ENCODE data around the gene PCDHB11.
"Not testable (repeated sequence)": the region's sequence is repeated elsewhere in the genome, so short reads cannot be mapped to it uniquely, and the experiment has no call there.

PCDHB11 gene

DNA sequence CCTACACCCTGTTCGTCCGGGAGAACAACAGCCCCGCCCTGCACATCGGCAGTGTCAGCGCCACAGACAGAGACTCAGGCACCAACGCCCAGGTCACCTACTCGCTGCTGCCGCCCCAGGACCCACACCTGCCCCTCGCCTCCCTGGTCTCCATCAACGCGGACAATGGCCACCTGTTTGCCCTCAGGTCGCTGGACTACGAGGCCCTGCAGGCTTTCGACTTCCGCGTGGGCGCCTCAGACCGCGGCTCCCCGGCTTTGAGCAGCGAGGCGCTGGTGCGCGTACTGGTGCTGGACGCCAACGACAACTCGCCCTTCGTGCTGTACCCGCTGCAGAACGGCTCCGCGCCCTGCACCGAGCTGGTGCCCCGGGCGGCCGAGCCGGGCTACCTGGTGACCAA, 10.7 kb upstream of the PCDHB11 start:
- DNase-seq: not testable (repeated sequence)

DNA sequence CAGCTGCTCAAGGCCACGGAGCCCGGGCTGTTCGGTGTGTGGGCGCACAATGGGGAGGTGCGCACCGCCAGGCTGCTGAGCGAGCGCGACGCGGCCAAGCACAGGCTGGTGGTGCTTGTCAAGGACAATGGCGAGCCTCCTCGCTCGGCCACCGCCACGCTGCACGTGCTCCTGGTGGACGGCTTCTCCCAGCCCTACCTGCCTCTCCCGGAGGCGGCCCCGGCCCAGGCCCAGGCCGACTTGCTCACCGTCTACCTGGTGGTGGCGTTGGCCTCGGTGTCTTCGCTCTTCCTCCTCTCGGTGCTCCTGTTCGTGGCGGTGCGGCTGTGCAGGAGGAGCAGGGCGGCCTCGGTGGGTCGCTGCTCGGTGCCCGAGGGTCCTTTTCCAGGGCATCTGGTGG, 10.3 kb upstream of the PCDHB11 start:
- DNase-seq: not testable (repeated sequence)

DNA sequence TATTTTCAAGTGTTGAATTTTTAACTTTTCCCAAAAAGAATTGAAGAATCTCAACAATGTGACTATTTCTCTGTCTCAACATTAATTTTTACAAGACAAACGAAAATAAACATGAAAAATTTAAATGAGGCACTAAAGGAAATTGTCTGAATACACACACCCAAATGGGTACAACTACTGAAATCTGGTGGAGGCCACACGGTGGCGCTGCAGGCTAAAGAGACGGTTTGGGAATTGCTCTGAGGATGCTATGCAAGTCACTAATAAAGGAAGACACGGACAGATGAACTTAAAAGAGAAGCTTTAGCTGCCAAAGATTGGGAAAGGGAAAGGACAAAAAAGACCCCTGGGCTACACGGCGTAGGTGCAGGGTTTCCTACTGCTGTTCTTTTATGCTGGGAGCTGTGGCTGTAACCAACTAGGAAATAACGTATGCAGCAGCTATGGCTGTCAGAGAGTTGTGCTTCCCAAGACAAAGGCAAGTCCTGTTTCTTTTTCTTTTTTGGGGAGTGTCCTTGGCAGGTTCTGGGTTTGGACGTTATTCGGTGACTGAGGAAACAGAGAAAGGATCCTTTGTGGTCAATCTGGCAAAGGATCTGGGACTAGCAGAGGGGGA, 7.2 kb upstream of the PCDHB11 start, which contains the start of gene PCDHB10:
Gene PCDHB10 (plus strand): TSS at position 244 of the 616 bp plus-strand sequence. CDS start 200 bp downstream, at position 444.
- DNase-seq: peak; percentile 21

DNA sequence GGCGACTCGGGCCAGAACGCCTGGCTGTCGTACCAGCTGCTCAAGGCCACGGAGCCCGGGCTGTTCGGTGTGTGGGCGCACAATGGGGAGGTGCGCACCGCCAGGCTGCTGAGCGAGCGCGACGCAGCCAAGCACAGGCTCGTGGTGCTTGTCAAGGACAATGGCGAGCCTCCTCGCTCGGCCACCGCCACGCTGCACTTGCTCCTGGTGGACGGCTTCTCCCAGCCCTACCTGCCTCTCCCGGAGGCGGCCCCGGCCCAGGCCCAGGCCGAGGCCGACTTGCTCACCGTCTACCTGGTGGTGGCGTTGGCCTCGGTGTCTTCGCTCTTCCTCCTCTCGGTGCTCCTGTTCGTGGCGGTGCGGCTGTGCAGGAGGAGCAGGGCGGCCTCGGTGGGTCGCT, 5.1 kb upstream of the PCDHB11 start:
- DNase-seq: not testable (repeated sequence)

DNA sequence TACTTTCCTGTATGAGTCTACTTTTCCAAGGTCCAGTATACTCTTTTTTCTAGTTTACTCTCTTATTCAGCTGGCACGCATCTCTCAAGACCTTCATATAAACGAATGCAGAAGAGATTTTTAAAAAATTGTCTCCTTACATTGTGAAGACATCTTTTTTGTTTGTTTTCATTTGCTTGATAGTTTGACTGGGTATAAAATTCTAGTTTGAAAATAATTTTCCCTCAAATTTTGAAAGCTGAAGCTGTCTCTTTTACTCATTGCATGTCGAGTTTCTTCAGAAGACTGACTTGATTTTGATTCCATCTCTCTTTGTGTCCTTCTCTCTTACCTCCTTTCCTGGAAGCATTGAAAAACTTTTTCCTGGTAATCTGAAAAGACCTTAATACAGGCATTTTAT, 3.1 kb upstream of the PCDHB11 start:
- DNase-seq: no peak

DNA sequence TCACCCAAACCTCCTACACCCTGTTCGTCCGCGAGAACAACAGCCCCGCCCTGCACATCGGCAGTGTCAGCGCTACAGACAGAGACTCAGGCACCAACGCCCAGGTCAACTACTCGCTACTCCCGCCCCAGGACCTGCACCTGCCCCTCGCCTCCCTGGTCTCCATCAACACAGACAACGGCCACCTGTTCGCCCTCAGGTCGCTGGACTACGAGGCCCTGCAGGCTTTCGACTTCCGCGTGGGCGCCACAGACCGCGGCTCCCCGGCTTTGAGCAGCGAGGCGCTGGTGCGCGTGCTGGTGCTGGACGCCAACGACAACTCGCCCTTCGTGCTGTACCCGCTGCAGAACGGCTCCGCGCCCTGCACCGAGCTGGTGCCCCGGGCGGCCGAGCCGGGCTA, 1.7 kb downstream of the PCDHB11 start:
- not testable (repeated sequence) for DNase-seq

DNA sequence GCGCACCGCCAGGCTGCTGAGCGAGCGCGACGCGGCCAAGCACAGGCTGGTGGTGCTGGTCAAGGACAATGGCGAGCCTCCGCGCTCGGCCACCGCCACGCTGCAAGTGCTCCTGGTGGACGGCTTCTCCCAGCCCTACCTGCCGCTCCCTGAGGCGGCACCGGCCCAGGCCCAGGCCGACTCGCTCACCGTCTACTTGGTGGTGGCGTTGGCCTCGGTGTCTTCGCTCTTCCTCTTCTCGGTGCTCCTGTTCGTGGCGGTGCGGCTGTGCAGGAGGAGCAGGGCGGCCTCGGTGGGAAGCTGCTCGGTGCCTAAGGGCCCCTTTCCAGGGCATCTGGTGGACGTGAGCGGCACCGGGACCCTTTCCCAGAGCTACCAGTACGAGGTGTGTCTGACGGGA, 2.2 kb downstream of the PCDHB11 start:
- not testable (repeated sequence) for DNase-seq

DNA sequence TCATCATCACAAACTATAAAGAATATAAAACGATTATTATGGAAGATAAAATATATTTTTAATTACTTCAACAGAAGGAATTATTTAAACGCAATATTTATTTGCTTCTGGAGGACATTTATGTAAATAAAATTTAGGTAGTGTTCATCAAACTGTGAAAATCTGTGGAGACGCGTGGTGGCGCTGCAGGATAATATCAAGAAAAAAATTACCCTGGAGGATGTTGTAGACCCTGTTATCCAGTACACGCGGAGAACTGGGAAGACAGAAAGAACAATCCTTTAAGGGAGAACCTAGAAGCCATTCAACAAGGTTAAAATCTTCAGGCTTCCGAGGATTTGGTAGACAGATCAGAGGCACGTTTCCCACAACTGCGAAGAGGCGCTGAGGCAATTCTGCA, 9.1 kb downstream of the PCDHB11 start, which contains the start of gene PCDHB12:
Gene PCDHB12 (plus strand): TSS at position 242 of the 400 bp plus-strand sequence. CDS start 189 bp downstream, outside the sequence.
- DNase-seq: no peak

DNA sequence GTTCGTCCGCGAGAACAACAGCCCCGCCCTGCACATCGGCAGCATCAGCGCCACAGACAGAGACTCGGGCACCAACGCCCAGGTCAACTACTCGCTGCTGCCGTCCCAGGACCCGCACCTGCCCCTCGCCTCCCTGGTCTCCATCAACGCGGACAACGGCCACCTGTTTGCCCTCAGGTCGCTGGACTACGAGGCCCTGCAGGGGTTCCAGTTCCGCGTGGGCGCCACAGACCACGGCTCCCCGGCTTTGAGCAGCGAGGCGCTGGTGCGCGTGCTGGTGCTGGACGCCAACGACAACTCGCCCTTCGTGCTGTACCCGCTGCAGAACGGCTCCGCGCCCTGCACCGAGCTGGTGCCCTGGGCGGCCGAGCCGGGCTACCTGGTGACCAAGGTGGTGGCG, 10.9 kb downstream of the PCDHB11 start:
- not testable (repeated sequence) for DNase-seq

DNA sequence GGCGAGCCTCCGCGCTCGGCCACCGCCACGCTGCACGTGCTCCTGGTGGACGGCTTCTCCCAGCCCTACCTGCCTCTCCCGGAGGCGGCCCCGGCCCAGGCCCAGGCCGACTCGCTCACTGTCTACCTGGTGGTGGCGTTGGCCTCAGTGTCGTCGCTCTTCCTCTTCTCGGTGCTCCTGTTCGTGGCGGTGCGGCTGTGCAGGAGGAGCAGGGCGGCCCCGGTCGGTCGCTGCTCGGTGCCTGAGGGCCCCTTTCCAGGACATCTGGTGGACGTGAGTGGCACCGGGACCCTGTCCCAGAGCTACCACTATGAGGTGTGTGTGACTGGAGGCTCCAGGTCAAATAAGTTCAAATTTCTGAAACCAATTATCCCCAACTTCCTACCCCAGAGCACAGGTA, 11.4 kb downstream of the PCDHB11 start:
- not testable (repeated sequence) for DNase-seq

DNA sequence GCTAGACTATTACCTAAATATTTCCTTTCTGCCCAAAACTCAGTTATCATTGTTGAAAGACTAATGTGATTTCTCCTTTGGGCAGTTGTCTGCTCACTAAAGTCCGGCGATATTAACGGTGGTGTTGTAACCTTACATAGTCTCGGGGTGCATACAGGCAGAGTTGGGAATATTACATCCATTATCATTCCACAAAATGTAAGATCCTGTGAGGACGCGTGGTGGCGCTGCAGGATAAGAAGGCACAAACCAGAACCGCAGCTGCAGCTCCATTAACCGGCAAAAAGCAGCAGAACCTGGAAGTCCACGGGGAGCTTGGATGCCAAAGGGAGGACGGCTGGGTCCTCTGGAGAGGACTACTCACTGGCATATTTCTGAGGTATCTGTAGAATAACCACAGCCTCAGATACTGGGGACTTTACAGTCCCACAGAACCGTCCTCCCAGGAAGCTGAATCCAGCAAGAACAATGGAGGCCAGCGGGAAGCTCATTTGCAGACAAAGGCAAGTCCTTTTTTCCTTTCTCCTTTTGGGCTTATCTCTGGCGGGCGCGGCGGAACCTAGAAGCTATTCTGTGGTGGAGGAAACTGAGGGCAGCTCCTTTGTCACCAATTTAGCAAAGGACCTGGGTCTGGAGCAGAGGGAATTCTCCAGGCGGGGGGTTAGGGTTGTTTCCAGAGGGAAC, 14.4 kb downstream of the PCDHB11 start, which contains the start of gene PCDHB13:
Gene PCDHB13 (plus strand): TSS at position 264 of the 684 bp plus-strand sequence. CDS start 205 bp downstream, at position 469.
- DNase-seq: peak; percentile 34

DNA sequence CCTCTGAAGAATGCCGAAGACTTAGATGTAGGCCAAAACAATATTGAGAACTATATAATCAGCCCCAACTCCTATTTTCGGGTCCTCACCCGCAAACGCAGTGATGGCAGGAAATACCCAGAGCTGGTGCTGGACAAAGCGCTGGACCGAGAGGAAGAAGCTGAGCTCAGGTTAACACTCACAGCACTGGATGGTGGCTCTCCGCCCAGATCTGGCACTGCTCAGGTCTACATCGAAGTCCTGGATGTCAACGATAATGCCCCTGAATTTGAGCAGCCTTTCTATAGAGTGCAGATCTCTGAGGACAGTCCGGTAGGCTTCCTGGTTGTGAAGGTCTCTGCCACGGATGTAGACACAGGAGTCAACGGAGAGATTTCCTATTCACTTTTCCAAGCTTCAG, 15.2 kb downstream of the PCDHB11 start:
- DNase-seq: not testable (repeated sequence)

DNA sequence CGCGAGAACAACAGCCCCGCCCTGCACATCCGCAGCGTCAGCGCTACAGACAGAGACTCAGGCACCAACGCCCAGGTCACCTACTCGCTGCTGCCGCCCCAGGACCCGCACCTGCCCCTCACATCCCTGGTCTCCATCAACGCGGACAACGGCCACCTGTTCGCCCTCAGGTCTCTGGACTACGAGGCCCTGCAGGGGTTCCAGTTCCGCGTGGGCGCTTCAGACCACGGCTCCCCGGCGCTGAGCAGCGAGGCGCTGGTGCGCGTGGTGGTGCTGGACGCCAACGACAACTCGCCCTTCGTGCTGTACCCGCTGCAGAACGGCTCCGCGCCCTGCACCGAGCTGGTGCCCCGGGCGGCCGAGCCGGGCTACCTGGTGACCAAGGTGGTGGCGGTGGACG, 16.1 kb downstream of the PCDHB11 start:
- not testable (repeated sequence) for DNase-seq

DNA sequence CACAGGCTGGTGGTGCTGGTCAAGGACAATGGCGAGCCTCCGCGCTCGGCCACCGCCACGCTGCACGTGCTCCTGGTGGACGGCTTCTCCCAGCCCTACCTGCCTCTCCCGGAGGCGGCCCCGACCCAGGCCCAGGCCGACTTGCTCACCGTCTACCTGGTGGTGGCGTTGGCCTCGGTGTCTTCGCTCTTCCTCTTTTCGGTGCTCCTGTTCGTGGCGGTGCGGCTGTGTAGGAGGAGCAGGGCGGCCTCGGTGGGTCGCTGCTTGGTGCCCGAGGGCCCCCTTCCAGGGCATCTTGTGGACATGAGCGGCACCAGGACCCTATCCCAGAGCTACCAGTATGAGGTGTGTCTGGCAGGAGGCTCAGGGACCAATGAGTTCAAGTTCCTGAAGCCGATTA, 16.6 kb downstream of the PCDHB11 start:
- not testable (repeated sequence) for DNase-seq

DNA sequence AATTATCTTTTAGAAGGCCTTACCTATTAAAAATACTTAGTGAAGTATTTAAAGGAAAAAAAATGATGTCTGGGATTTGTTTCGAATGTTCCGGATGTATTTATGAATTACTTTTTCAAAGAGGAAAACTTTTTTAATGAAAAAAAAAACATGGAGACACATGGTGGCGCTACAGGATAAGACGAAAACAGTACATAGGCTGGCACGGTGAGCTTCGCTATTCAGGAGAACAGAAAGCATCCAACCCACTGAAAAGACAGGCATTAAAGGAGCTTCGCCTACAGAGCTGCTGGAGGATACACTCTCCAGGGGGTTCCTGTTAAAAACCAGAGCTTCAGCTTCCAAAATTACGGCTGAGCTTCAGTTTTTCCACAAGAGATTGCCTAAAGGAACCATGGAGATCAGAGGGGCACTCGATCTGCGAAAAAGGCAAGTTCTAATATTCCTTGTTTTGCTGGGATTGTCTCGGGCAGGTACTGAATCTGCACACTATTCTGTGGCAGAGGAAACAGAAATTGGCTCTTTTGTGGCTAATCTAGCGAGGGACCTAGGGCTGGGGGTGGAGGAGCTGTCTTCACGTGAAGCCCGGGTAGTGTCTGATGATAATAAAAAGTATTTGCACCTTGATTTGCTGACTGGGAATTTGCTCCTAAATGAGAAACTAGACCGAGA, 23.8 kb downstream of the PCDHB11 start, which contains the start of gene PCDHB14:
Gene PCDHB14 (plus strand): TSS at position 232 of the 672 bp plus-strand sequence. CDS start 163 bp downstream, at position 395.
- no peak for DNase-seq

DNA sequence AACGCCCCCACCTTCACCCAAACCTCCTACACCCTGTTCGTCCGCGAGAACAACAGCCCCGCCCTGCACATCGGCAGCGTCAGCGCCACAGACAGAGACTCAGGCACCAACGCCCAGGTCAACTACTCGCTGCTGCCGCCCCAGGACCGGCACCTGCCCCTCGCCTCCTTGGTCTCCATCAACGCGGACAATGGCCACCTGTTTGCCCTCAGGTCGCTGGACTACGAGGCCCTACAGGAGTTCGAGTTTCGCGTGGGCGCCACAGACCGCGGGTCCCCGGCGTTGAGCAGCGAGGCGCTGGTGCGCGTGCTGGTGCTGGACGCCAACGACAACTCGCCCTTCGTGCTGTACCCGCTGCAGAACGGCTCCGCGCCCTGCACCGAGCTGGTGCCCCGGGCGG, 25.4 kb downstream of the PCDHB11 start:
- not testable (repeated sequence) for DNase-seq

DNA sequence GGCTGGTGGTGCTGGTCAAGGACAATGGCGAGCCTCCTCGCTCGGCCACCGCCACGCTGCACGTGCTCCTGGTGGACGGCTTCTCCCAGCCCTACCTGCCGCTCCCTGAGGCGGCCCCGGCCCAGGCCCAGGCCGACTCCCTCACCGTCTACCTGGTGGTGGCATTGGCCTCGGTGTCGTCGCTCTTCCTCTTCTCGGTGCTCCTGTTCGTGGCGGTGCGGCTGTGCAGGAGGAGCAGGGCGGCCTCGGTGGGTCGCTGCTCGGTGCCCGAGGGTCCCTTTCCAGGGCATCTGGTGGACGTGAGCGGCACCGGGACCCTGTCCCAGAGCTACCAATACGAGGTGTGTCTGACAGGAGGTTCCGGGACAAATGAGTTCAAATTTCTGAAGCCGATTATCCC, 26.0 kb downstream of the PCDHB11 start:
- not testable (repeated sequence) for DNase-seq

DNA sequence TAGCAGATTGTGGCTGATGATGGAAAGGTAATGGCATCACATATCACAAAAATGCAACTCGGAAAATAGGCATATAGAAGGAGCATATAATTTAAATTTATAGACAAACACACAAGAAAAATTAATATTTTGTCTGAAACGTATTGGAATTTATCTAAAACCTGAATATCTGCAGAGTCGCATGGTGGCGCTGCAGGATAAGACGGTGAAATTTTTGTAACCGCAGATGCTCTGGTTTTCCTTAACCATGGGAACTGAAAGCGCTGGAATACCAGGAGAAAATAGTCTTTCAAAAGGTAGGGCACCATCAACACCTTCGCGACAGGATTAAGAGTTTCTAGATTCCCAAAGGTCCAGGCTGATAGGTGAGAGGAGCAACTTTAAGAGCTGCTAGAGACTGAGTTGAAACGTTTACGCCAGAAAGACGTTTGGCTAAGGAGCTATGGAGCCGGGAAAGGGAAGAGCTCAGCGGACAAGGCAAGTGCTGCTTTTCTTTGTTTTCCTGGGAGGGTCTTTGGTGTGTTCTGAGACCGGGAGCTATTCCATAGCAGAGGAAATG, 34.8 kb downstream of the PCDHB11 start:
- no peak for DNase-seq

DNA sequence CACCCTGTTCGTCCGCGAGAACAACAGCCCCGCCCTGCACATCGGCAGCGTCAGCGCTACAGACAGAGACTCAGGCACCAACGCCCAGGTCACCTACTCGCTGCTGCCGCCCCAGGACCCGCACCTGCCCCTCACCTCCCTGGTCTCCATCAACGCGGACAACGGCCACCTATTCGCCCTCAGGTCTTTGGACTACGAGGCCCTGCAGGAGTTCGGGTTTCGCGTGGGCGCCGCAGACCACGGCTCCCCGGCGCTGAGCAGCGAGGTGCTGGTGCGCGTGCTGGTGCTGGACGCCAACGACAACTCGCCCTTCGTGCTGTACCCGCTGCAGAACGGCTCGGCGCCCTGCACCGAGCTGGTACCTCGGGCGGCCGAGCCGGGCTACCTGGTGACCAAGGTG, 36.5 kb downstream of the PCDHB11 start:
- not testable (repeated sequence) for DNase-seq

DNA sequence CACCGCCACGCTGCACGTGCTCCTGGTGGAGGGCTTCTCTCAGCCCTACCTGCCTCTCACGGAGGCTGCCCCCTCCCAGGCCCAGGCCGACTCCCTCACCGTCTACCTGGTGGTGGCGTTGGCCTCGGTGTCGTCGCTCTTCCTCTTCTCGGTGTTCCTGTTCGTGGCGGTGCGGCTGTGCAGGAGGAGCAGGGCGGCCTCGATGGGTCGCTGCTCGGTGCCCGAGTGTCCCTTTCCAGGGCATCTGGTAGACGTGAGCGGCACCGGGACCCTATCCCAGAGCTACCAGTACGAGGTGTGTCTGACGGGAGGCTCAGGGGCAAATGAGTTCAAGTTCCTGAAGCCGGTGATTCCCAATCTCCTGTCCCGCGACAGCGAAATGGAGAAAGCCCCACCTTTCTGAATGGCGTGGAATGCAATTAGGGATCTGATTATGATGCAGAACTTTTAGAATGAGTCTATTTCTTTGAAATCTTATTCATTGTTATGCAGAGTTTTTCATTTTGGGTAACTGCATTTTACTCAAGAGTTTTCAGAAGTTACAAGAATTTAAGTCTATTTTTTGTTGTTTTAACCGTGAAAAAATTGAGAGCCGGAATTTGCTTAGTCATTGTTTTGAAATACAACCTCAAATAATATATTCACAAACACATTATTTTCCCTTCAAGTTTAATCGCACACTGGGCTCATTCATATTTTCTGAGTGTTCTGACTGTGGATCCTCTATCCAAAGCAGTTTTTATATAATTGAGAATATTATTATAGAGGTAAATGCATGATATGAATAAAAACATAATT, 37.3 kb downstream of the PCDHB11 start:
- DNase-seq: no peak

DNA sequence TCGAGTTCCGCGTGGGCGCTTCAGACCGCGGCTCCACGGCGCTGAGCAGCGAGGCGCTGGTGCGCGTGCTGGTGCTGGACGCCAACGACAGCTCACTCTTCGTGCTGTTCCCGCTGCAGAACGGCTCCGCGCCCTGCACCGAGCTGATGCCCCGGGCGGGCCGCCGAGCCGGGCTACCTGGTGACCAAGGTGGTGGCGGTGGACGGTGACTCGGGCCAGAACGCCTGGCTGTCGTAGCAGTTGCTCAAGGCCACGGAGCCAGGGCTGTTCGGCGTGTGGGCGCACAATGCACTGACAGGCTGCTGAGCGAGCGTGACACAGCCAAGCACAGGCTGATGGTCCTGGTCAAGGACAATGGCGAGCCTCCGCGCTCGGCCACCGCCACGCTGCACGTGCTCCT, 42.1 kb downstream of the PCDHB11 start:
- DNase-seq: no peak

DNA sequence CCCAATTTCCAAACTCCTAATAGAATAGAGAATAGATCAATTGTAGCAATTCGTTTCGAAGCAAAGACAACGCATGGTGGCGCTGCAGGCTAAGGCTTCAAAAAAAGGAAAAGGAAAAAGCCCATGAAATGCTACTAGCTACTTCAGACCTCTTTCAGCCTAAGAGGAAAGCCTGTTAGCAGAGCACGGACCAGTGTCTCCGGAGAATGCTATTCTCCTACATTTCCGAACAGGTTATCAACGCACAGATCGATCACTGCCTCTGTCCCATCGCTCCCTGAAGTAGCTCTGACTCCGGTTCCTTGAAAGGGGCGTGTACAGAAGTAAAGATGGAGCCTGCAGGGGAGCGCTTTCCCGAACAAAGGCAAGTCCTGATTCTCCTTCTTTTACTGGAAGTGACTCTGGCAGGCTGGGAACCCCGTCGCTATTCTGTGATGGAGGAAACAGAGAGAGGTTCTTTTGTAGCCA, 45.9 kb downstream of the PCDHB11 start, which contains the start of gene PCDHB15:
Gene PCDHB15 (plus strand): TSS at position 146 of the 468 bp plus-strand sequence. CDS start 184 bp downstream, at position 330.
- peak; percentile 8 for DNase-seq

Measured in CD4-positive, alpha-beta T cell treated with Interleukin-17A for 4 hours (primary cell).